ENCODE results near the gene MEPE. TPM values are rescaled to one million over a fixed set of nuclear protein-coding genes. Genes with fewer than 3 reads are reported as not detected.

MEPE gene
- total and polyA plus RNA-seq, 9 donors: not detected

GRCh38 chr4:87838890-87839591 lies 6.3 kb downstream of the MEPE start:
- Histone ChIP-seq H3K27me3 (ENCODE audit: control insufficient read depth, insufficient read depth, low read length) (no peaks in the 10 kb centered on the region), H3K9me3 (replicated peaks; ENCODE audit: control insufficient read depth, low read depth, low read length) (no peaks in the 10 kb centered on the region), H3K4me1 (ENCODE audit: control insufficient read depth, insufficient read depth, low read length) (no peaks in the 10 kb centered on the region), H3K36me3 (ENCODE audit: control insufficient read depth, insufficient read depth, low read length) (no peaks in the 10 kb centered on the region), H3K27ac (ENCODE audit: low read length) (no peak overlapping the region), H3K4me3 (ENCODE audit: low read length) (no peak overlapping the region)
- WGBS (ENCODE audit: insufficient coverage): 20% methylated on average over 1 of the region's 7 CpGs
- DNase-seq: peak; percentile 50

DNA sequence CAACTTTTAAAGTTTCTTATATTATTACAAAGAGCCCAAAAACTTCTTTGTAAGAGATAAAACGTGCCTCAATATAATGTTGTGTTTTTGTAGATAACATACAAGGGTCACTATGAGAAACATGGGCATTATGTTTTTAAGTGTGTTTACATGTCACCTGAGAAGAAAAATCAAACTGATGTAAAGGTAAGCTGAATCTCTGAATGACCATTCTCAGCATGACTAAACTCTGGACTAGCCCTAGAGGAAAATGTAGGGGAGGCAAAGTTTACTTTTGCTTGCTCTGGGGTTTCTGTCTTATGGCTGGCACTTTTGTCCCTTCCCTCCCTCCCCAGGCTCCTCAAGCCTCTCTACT lies 6.8 kb downstream of the MEPE start:
- H3K4me1 ChIP-seq (ENCODE audit: control insufficient read depth, insufficient read depth, low read length): no peaks in the 10 kb centered on the region
- no peaks in the 10 kb centered on the region for H3K27me3 ChIP-seq (ENCODE audit: control insufficient read depth, insufficient read depth, low read length)
- H3K4me3 ChIP-seq (ENCODE audit: low read length): no peak overlapping the region
- no peaks in the 10 kb centered on the region for H3K9me3 ChIP-seq (replicated peaks; ENCODE audit: control insufficient read depth, low read depth, low read length)
- no CpG with 5 or more reads among the region's 1 CpG for WGBS (ENCODE audit: insufficient coverage)
- H3K36me3 ChIP-seq (ENCODE audit: control insufficient read depth, insufficient read depth, low read length): no peaks in the 10 kb centered on the region
- no peak for DNase-seq
- no peak overlapping the region for H3K27ac ChIP-seq (ENCODE audit: low read length)

DNA sequence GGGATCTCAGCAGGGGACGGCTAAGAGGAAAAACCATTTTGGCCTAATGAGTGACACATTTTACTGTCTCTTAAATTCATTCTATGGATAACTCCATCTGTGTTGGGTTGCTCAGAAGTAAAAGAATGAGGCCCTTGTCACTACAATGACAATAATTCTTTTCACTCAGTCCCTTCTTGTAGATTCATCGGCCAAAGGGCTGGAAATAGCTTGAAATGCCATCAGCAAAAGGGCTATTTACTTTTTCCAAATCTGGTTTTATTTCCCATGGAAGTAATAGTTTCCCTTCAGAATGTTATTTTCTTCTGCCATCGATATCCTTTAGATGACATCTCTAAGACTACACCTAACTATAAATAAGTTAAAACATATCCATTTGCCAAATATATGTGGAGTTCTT lies 7.4 kb downstream of the MEPE start:
- H3K27ac ChIP-seq (ENCODE audit: low read length): no peak overlapping the region
- WGBS (ENCODE audit: insufficient coverage): no CpG with 5 or more reads among the region's 3 CpGs
- H3K27me3 ChIP-seq (ENCODE audit: control insufficient read depth, insufficient read depth, low read length): no peaks in the 10 kb centered on the region

GRCh38 chr4:87843936-87844335 lies 11.2 kb downstream of the MEPE start:
- Histone ChIP-seq H3K4me3 (ENCODE audit: low read length) (no peak overlapping the region), H3K9me3 (replicated peaks; ENCODE audit: control insufficient read depth, low read depth, low read length) (no peaks in the 10 kb centered on the region), H3K4me1 (ENCODE audit: control insufficient read depth, insufficient read depth, low read length) (peaks cover 2% of the 10 kb centered on the region), H3K36me3 (ENCODE audit: control insufficient read depth, insufficient read depth, low read length) (no peaks in the 10 kb centered on the region), H3K27ac (ENCODE audit: low read length) (no peak overlapping the region), H3K27me3 (ENCODE audit: control insufficient read depth, insufficient read depth, low read length) (no peaks in the 10 kb centered on the region)
- peak; percentile 80 for DNase-seq
- 78% methylated on average over 1 of the region's 3 CpGs for WGBS (ENCODE audit: insufficient coverage)

More for the DNA sequence above, 7.4 kb downstream of the MEPE start:
- H3K36me3 ChIP-seq (ENCODE audit: control insufficient read depth, insufficient read depth, low read length): no peaks in the 10 kb centered on the region
- no peak overlapping the region for H3K4me3 ChIP-seq (ENCODE audit: low read length)
- H3K9me3 ChIP-seq (replicated peaks; ENCODE audit: control insufficient read depth, low read depth, low read length): no peaks in the 10 kb centered on the region
- no peaks in the 10 kb centered on the region for H3K4me1 ChIP-seq (ENCODE audit: control insufficient read depth, insufficient read depth, low read length)
- DNase-seq: no peak

DNA sequence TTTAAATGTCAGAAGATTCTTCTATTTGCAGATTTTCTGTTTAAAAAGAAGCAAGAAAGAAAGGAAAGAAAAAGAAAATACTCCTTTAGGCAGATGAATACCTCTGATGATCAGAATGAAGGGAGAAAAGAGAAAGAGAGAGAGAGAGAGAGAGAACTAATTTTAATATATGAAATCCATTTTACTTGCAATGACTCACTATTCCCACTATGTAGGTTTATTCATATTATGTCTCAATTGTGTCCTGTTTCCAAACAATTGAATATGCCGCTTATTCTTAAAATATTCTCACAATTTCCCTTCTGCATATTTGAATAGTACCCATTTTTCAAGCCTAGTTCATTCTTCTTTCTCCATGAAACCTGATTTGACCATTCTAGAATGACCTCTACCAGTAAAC lies 11.7 kb downstream of the MEPE start:
- Histone ChIP-seq H3K27me3 (ENCODE audit: control insufficient read depth, insufficient read depth, low read length) (no peaks in the 10 kb centered on the region), H3K4me1 (ENCODE audit: control insufficient read depth, insufficient read depth, low read length) (peaks cover 2% of the 10 kb centered on the region), H3K27ac (ENCODE audit: low read length) (no peak overlapping the region), H3K4me3 (ENCODE audit: low read length) (no peak overlapping the region), H3K9me3 (replicated peaks; ENCODE audit: control insufficient read depth, low read depth, low read length) (no peaks in the 10 kb centered on the region), H3K36me3 (ENCODE audit: control insufficient read depth, insufficient read depth, low read length) (no peaks in the 10 kb centered on the region)
- WGBS (ENCODE audit: insufficient coverage): no CpG with 5 or more reads among the region's 1 CpG
- DNase-seq: no peak

DNA sequence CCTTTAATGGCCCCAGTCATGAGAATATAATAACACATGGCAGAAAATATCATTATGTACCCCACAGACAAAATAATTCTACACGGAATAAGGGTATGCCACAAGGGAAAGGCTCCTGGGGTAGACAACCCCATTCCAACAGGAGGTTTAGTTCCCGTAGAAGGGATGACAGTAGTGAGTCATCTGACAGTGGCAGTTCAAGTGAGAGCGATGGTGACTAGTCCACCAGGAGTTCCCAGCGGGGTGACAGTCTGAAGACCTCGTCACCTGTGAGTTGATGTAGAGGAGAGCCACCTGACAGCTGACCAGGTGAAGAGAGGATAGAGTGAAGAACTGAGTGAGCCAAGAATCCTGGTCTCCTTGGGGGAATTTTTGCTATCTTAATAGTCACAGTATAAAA lies 13.5 kb downstream of the MEPE start:
- Histone ChIP-seq H3K9me3 (replicated peaks; ENCODE audit: control insufficient read depth, low read depth, low read length) (no peaks in the 10 kb centered on the region), H3K4me3 (ENCODE audit: low read length) (no peak overlapping the region), H3K36me3 (ENCODE audit: control insufficient read depth, insufficient read depth, low read length) (no peaks in the 10 kb centered on the region), H3K27ac (ENCODE audit: low read length) (no peak overlapping the region), H3K27me3 (ENCODE audit: control insufficient read depth, insufficient read depth, low read length) (no peaks in the 10 kb centered on the region), H3K4me1 (ENCODE audit: control insufficient read depth, insufficient read depth, low read length) (peaks cover 2% of the 10 kb centered on the region)
- DNase-seq: no peak
- 100% methylated on average over 1 of the region's 5 CpGs for WGBS (ENCODE audit: insufficient coverage)

DNA sequence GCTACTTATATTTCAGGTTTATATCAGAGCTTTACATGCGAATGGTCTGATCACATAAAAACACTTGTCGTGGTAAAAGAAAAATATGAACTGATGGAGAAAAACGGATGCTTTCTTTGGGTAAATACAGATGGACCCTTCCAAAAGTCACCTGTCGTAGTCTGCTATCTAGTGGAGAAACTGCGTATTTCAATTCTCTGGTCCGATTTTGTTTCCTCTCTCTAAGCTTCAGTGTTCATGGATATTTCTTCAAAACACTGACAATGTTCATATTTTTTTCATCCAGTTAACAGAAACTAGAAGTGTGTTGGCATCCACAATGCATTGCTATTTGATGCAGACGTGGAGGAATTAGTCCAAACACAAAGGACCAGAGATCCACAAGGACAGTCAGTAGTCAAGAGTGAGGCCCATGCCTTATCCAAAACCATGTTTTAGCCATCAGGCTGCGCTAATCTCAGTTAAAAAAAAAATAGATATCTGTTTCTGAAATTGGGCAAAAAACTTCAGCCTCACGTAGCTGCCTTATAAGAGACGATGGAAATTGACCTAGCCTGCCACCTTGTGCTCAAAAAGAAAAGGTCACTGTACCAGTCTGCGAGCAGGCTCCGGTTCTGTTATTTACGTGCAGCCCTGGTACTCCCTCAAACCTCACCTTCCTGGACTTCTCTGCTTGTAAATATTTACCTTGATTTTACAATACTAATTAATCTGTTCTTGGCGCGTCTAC lies 16.0 kb downstream of the MEPE start:
- 0% methylated on average over 3 of the region's 15 CpGs for WGBS (ENCODE audit: insufficient coverage)
- Histone ChIP-seq H3K27ac (ENCODE audit: low read length) (peak overlapping the region; percentile 48), H3K4me3 (ENCODE audit: low read length) (peak overlapping the region; percentile 23), H3K36me3 (ENCODE audit: control insufficient read depth, insufficient read depth, low read length) (no peaks in the 10 kb centered on the region), H3K27me3 (ENCODE audit: control insufficient read depth, insufficient read depth, low read length) (no peaks in the 10 kb centered on the region), H3K4me1 (ENCODE audit: control insufficient read depth, insufficient read depth, low read length) (peaks cover 2% of the 10 kb centered on the region), H3K9me3 (replicated peaks; ENCODE audit: control insufficient read depth, low read depth, low read length) (no peaks in the 10 kb centered on the region)
- DNase-seq: peak; percentile 84

DNA sequence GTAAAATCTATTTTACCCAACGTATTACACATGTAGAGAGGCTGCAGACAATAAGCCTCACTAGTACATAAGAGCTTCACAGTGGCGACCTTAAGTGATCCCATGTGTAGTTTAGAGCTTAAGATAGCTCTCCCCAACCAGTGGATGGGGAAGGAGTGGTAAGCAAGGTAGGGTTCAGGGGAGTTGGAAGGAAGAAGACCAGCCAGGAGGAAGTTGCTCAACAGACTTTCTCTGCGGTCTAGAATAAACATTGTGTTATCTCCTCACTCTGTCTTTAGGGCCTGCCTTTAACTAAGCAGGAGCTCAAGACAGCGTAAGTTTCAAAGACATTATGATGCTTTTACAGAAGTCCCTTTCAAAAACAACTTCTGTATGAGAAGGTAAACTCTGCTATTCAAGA lies 16.8 kb downstream of the MEPE start:
- no peaks in the 10 kb centered on the region for H3K27me3 ChIP-seq (ENCODE audit: control insufficient read depth, insufficient read depth, low read length)
- no peaks in the 10 kb centered on the region for H3K9me3 ChIP-seq (replicated peaks; ENCODE audit: control insufficient read depth, low read depth, low read length)
- H3K4me3 ChIP-seq (ENCODE audit: low read length): no peak overlapping the region
- peaks cover 2% of the 10 kb centered on the region for H3K4me1 ChIP-seq (ENCODE audit: control insufficient read depth, insufficient read depth, low read length)
- H3K27ac ChIP-seq (ENCODE audit: low read length): no peak overlapping the region
- no CpG with 5 or more reads among the region's 4 CpGs for WGBS (ENCODE audit: insufficient coverage)
- H3K36me3 ChIP-seq (ENCODE audit: control insufficient read depth, insufficient read depth, low read length): no peaks in the 10 kb centered on the region
- no peak for DNase-seq

DNA sequence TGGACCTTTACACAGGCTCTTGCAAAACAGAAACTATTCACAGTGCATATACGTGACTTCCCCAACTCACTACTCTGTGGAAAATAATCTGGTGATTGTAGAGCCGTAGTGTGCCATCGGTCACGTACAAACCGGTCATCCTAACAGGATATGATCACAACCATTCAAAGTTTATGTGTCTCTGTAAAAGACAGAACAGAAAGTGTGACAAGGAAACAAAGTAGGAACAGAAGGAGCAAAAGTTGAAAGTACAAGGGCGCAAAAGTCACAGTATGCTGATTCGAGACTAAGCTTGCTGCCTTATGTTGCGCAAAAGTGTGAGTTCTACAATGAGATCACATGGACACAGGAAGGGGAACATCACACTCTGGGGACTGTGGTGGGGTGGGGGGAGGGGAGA lies 18.6 kb downstream of the MEPE start:
- Histone ChIP-seq H3K27ac (ENCODE audit: low read length) (no peak overlapping the region), H3K36me3 (ENCODE audit: control insufficient read depth, insufficient read depth, low read length) (no peaks in the 10 kb centered on the region), H3K27me3 (ENCODE audit: control insufficient read depth, insufficient read depth, low read length) (no peaks in the 10 kb centered on the region), H3K9me3 (replicated peaks; ENCODE audit: control insufficient read depth, low read depth, low read length) (no peaks in the 10 kb centered on the region), H3K4me1 (ENCODE audit: control insufficient read depth, insufficient read depth, low read length) (peaks cover 2% of the 10 kb centered on the region), H3K4me3 (ENCODE audit: low read length) (no peak overlapping the region)
- WGBS (ENCODE audit: insufficient coverage): 84% methylated on average over 3 of the region's 8 CpGs
- DNase-seq: peak; percentile 71

GRCh38 chr4:87851953-87852352 lies 19.2 kb downstream of the MEPE start:
- H3K36me3 ChIP-seq (ENCODE audit: control insufficient read depth, insufficient read depth, low read length): no peaks in the 10 kb centered on the region
- no peak for DNase-seq
- H3K27me3 ChIP-seq (ENCODE audit: control insufficient read depth, insufficient read depth, low read length): no peaks in the 10 kb centered on the region
- no peaks in the 10 kb centered on the region for H3K9me3 ChIP-seq (replicated peaks; ENCODE audit: control insufficient read depth, low read depth, low read length)
- 40% methylated on average over 1 of the region's 4 CpGs for WGBS (ENCODE audit: insufficient coverage)
- peaks cover 2% of the 10 kb centered on the region for H3K4me1 ChIP-seq (ENCODE audit: control insufficient read depth, insufficient read depth, low read length)
- H3K27ac ChIP-seq (ENCODE audit: low read length): no peak overlapping the region
- no peak overlapping the region for H3K4me3 ChIP-seq (ENCODE audit: low read length)
